ENCODE results near the gene HOOK1.
A peak's percentile ranks its signal among the peaks of the same experiment; 100 is the strongest.

The HOOK1 gene

DNA sequence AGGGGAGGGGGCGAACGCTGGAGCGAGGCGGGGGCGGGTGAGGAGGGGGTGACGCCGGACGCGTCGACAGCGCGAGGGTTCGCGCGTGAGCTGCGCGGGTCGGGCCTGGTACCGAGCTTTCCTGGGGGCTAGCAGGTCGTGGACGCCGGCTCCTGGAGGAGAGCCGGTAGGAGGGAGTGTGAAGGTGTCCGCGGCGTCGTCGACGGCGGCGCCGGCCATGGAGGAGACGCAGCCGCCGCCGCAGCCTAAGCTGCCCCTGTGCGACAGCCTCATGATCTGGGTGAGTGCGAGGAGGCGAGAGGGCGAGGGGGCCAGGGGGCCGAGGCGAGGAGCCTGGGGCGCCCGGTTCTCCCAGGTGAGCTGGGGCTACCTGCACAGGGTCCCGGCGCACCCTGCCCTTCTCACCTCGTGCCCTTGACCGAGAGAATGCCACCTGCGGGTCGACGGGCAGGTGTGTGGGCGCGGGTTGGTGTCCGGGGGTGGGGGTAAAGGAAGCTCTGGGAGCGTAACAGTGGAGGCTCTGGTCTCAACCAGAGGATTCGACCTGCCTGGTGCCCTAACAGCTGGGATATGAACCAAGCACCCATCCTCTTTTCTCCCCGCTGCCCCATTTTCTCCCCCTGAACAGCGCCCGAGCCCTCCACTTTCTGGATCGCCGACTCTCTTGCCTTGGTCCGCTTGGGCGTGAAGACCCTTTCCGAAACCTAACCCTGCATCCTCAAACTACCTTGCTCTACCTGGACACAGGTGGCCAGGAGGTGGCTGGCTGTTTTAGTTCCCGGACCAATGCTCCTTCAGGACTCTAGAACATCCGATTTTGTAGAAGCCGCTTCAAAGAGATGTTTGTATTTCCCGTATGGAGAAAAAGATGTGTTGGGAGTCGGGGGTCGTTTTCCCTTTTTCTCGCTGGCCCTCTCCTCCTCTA lies at the start of gene HOOK1:
Gene HOOK1 (plus strand): TSS at position 49 of the 925 bp plus-strand sequence. CDS start 169 bp downstream, at position 218.
- no peak for FAIRE-seq

DNA sequence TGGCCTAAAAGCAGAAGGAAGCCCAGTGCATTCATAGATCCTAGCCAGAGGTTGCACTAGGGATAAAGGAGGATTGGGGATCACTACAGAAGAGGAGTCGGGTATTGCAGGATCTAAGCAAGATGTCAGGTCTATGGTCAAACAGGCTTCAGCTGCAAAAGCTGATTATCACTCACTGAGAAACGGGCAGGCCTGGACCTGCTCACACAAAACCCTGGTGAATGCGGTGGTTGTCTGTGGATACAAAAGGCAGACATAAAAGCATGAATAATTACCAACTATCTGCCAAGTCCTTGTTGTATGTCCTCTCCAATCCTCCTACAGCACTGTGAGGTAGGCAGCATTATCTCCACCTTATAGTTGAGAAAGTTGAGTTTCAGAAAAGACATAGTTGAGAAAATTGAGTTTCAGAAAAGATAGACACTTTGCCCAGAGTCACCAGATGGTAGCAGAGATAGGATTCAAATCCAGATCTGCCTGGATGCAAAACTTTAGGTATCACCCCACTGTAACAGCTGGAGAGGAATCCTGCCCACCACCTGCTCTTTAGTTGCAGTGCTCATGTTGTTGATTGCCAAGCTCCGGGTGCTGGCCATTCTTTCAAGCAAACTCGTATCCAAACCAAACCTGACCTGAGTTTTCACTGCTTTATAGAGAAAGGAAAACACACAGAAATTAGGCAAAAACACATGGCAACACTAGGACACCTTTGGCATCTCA lies 49.6 kb upstream of the HOOK1 start:
- FAIRE-seq: no peak

DNA sequence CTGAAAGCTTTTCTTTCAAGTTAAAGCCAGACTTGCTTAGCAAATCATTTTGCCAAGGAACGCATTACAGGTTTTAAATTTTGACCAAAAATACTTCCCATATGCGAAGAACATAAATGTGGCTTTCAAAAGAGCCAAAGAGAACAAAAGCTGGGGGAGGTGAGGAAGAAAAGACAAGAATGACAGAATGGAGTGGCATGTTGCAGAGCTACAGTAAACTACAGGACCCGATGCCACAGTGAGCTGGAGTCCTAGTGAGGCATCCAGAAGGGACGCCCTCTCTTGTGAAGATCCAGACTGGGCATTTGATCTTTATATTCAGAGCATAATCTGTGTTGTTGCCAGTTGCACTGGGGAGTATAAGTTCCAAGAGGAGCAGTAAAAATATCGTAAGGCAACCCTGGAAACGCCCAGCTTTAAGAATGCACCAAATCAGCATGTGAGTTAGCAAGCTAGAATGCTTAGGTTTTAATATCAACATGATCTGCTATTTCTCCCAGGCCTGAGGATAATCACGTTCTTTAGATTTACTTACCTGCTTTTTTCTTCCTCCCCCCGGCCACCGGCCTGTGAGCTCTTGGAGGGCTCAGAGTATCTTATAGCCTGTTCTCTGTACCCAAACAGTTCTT lies 48.4 kb upstream of the HOOK1 start:
- FAIRE-seq: no peak

DNA sequence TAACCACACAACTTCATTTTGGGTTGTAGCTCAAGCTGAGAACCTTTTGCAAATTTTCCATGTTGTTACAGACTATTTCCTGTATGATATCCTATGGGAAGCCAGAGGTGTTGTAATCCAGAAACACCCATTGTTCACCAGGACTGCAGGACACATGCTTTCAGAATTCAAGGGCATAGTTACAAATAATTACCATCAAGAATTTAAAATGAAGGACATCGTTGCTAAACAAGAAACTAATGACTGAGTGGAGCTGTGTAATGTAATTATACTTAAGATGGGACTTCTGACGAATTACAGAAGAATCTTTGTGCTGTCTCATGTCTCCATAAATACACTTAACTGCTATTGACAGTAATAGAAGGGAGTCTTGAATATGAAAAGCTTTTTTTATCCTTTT lies 47.6 kb upstream of the HOOK1 start:
- no peak for FAIRE-seq

DNA sequence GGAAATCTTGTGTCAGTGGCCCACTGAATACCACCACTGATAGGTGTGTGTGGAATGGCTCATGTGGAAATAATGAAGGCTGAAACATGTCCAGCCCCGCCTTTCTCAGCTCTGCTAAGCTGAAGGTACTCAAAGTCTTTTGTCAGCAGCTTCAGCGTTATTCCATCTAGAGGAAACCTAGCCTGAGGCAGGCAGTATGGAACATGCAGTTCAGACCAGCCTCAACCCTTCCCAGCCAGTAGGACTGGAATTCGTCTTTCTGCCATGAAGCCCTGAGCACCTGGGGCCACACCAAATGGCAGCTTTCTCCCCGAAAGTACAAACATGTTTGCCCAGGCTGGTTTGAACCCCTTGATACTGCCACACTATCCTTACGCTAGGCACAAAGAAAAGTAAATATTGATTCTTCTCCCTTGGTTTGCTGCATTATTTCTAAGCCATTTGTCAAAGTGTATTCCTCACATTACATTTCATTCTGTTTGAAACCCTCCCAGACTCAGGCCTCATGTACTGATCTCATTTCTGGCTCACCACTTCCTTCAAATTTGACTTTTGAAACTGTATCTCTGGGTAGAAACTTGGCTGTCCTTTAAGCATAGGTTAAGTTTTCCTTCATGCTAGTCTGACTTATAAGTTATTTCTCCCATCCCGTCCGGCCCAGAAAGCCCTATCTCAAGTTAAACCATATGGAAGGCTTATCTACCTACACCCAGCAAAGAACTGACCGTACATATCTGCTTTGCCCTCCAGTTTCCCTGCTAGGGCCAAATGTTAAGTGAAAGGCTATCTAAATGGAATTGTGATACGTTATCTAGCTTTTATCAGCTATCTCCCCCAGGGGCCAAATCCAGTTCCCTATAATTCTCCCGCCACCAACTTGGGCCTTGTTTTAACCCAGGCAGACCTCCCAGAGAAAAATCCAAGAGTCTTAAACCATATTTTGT lies 45.7 kb upstream of the HOOK1 start:
- no peak for FAIRE-seq

DNA sequence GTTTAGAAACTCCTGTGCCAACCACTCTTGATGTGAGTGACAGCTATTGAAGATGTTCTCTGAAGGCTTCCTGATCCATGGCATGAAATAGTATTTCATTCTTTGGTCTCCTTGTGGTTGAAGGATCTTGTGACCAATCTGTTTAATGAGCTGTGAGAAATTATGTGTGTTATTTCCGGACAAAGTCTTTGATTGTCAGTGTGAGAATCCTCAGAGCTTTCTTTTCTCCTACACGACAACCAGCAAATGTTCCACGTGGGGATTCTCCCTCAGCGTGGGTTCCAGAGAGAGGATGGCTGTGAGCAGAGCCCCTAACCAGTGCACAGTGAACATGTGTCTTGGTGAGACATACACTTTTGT lies 45.0 kb upstream of the HOOK1 start:
- no peak for FAIRE-seq

DNA sequence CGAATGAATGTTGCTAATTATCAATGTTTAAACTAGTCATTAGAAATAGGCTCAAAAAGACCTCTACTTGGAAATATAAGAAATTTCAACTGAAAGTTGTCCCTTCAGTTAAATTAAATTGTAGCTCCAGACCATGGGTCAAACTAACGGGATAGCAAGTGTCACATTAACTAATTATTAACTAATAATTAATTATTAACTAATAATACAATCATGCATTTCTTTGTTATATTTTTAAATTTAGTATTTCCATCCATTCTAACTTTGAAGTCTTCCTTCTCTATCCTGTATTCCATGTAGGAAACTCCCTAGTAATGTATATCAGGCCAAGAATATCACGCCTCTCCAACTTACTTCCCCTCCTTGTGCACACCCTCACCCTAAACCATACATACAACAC lies 43.4 kb upstream of the HOOK1 start:
- FAIRE-seq: peak; percentile 14

DNA sequence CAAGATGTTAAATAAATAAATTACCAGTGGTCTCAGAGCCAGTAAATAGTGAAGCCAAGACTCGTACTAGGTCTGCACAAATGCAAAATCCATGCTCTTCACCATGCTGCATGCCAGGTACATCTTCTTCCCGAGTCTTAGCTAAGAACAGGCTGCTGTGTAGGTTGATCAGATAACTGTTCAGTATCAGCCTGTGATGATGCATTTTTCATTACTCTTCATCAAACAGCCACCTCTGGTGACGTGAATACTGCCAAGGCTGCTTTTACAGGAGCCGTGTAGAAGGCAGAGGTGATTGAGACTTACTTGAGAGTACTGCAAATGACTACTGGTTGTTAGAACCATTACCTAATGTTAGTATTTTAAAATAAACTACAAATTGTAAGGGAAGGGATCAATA lies 39.3 kb upstream of the HOOK1 start:
- no peak for FAIRE-seq

DNA sequence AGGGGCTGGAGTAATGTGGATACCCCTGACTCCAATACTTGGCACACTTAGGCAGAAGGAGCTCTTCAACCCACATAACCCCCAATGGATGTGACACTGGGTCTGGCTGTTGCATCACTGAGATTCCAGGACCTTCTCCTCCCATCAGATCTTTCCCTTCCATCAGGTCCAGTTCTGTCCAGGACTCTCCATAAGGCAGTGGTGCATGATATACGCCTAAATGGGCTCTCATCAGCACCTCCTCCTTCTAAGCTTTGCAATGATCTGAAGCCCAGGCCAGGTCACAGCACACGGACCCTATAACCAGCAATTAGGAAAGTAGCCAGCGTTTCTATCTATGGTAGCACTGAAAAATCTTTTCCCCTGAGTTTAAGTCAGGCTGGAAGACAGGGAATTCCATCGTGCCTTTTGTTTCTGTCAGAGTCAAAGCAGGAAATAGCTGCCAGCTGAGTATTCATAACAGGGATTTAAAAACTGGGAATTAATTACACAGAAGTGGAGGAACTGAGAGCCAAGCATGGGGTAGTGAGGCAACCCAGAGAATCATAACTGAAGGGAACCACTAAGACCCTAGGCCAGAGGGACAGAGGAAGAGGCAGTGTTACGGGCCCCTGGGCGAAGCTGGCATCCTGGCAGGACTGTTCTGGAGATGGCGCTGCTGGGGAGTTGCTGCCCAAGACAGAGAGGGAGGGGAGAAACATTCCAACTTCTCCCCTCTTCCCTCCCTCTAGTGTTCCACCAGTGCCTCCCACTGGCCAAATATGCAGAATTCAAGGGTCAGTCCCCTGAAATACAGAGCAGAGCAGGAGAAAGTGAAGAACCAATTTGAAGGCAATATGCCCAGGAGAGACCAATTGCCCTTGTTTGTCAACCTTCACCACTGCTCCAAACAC lies 37.5 kb upstream of the HOOK1 start:
- FAIRE-seq: no peak

DNA sequence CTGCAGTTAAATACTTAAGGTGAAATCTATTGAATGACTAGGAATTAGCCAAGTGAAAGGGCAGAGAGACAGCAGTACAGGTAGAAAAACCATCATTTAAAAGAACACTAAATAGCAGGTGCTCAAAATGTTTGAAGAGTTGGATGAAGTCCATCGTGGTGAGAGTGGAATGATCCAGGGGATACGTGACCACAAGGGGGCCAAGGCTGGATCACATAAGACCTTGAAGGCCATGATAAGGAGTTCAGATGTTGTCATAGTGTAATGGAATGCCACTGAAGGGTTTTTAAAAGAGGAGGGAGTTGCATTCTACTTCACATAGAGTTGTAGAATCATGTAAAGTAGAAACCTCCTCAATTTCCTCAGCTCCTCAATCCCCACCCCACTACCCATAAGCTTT lies 34.8 kb upstream of the HOOK1 start:
- no peak for FAIRE-seq

DNA sequence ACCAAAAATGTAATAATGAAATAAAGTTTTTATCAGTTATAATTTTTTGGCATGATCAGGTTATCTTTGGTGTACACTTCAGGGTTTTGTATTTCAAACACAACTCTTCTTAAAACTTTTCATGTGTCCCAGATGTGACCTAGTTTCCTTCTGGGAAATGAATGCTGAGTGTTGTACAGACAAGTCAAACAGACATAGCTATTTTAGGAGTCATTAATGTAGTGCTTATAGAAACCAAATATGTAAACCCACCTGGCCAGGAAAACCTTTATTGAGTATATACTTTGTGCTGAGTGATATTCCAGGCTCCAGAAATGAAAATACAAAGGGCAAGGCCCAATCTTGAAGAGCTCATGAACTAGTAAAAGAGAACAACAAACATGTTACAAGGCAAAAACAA lies 25.9 kb upstream of the HOOK1 start:
- FAIRE-seq: no peak

DNA sequence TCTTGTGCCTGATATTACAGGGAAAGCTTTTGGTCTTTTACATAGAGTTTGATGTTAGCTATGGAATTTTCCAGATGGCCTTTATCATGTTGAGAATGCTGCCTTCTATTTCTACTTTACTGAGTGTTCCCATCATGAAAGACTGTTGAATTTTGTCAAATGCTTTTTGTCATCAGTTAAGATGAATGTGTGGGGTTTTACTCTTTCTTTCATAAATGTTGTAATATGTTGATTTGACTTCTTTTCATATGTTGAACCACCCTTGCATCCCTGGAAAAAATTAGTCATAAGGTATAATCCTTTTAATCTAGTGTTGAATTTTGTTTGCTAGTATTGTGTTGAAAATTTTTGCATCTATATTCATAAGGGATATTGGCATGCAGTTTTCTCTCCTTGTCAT lies 16.1 kb upstream of the HOOK1 start:
- FAIRE-seq: no peak

DNA sequence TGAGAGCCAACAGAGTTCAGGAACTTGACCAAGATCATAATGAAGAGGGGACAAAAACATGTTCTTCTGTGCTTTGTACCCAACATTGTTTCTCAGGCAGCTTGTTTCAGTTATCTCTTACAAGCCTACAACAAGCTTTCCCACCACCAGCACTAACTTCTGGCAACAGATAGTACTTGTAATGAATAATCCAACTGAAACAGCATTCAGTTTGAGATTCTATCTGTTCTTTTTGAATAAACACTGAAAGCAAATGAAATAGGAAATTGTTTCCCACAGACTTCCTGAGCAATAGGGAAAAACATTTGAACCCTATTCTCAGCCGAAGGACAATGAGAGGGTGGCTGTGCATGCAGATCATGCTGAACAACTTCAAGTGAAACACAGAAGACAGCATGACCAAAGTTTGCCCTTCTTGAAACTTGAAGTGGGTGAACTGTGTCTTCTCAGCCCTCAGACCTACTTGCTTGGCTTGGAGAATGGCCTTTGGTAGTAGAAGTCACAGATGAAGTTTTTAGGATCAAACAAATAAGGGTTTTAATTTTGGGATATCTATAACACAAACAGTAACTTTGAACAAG lies 11.2 kb upstream of the HOOK1 start:
- no peak for FAIRE-seq

DNA sequence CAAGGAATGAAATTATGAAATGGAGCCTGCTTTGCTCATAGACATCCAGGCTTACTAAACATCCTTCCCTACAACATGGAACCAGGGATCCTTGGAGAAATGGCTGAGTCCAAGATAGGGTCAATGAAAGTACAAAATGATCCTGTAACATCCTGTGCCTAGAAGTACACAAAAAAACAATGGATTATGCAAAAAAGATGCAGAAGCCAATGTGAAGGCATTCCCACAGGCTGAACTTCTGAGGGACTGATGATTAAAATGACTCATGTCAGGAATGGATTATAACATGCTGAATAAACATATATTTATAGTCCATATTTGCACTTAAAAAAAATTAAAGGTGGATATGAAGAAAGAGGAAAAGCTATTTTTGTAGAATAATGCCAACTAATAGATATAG lies 10.4 kb upstream of the HOOK1 start:
- no peak for FAIRE-seq

DNA sequence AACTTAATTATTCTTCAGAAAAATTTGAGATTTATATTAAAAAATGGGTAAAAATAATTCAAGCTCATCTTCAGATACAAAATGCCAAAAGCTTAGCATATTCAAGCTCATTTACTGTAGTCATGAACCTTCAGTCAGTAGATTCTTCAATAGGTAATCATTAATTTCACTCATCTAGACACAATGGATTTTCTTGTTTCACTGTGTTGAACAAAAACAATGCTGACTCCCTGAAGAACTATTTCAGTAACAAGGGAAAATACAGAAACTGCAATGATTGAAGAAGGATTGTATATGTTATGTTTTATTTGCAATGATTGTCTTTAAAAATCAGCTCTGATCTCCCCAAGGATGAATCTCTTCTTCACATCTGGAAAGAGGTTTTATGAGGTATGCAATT lies 9.2 kb upstream of the HOOK1 start:
- no peak for FAIRE-seq

DNA sequence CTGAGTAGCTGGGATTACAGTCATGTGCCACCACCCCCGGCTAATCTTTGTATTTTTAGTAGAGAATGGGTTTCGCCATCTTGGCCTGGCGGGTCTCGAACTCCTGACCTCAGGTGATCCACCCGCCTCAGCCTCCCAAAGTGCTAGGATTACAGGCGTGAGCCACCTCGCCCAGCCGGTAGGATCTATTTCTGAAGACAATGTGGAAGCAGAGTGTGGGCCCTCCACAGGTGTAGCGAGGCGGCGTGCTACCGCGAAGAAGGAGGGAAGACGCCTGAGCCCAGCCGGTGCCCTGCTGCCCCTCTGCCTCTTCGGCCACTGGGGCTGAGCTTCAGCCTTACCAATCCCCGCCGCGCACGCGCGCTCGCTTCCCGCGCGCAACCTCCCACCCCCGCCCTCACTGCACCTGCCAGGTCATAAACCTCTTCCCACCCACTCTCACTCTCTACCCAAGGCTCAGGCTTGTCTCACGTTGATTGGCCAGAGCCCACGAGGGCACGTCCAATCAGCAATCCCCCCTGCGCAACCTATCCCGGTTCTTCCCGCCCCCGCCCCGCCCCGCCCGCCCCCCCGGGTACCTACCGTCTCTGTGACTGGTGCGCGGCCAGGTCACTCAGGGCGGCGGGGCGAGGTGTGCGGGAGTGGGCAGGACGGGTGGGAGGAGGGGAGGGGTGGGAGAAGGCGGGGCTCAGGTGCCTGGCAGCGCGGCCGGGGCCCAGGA lies 409 bp upstream of the HOOK1 start:
- no peak for FAIRE-seq

DNA sequence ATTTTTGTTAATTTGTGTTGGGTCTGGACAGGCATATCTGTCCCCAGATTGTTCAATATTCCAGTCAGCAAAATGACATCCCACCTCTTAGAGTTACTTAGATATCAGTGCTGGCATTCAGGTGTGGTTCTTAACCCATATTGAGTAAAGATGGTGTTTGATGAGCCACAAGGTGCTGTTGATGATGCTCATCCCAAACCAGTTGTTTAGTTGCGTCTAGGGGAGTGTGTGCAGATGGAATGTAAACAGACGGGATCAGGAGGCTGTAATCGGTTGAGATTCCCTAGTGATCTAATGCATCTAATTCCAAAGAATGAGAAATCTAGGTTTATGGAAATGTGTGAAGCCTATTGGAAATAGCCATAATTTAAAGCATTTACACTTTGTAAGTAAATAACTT lies 1.1 kb downstream of the HOOK1 start:
- FAIRE-seq: no peak

DNA sequence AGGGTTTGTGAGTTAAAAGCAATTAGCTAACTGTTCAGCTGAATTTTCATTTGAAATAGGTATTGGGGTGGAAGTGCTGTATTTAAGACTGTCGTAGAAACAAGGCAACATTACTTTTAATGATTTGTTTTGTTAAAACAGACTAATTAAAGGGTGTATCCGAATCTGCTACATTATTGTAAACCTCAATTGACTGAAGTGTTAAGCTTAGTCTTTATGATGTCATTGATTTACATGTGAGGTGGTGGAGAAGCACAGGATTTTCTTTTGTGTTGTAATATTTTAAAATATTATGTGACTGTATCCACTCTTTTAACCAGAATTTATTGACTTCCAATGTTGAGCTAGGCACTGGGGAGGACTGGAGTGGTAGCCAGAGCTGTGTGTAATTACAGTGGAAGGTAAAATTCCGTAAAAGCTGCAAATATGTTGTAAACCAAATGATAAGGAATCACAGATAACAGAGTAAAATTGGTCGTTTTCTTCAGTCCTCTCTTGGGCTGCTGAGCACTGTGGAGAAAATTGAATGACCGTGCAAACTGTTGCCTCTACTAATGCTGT lies 1.6 kb downstream of the HOOK1 start:
- no peak for FAIRE-seq

DNA sequence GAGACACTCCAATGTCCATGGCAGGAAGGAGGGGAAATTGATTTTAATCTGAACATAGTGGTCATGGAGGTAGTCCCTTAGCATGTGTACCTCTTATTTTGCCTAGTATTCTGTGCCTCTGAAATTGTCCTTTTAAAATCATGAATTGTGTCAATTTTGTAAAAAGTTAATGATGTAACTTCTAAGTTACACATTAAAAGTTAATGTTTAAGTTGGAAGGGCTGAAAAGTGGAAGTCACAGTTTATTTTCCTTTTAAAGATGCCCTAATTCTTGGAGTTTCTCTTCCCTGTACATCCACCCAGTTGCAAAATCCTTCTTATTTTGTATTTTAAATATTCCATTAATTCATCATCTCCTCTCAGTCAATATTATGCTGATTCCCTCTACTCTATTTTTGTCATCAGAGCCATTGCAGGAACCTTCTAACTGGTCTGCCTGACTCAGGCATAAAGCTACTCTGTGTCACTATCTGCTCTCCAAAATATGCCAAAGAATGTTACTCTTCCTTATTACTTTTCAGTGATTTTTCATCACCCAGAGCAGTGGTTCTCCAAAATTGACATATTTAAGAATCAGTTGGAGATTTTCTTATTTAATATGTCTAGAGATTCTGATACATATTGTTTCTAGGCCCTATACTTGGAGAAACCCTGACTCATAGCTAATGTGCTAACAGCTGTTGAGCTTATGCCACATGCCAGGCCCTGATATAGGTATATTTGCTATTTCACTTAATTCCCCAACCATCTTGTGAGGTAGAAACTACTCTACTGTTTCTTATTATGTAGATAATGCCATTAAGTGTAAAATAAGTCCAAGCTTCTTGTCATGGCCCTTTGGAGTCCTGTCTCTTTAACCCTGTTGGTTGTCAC lies 5.1 kb downstream of the HOOK1 start:
- no peak for FAIRE-seq

Data from colon (tissue), 2 donors.